Cardiac muscle cell (in vitro differentiated cells and primary cell): ENCODE data around the gene ERH. TPM values are rescaled to one million over a fixed set of nuclear protein-coding genes. Genes with fewer than 3 reads are reported as not detected.
A peak's percentile ranks its signal among the peaks of the same experiment; 100 is the strongest.

Experiments
- DNase-seq, 2 donors: peaks; one replicate each; pipeline versions ENCODE4 v3.0.0 to v3.0.0-alpha.2; 2010 to 2017; ENCODE audit warnings: low read depth in 1 of 2, low spot score in 1 of 2
- H3K27ac ChIP-seq: fragments of 200-600 bp; sonication (generic); 2 replicates; pipeline ENCODE4 v1.5.1; 2016
- H3K27me3 ChIP-seq: fragments of 200-600 bp; sonication (generic); 2 replicates; pipeline ENCODE4 v1.6.0; 2016; ENCODE audit warnings: control low read depth
- H3K36me3 ChIP-seq: fragments of 200-600 bp; sonication (generic); 2 replicates; pipeline ENCODE4 v1.5.1; 2016; ENCODE audit warnings: control low read depth
- H3K4me1 ChIP-seq: fragments of 200-600 bp; sonication (generic); 2 replicates; pipeline ENCODE4 v1.8.1; 2017; ENCODE audit warnings: low read depth, mild to moderate bottlenecking, mixed run types
- H3K4me3 ChIP-seq: fragments of 200-600 bp; sonication (generic); 2 replicates; pipeline ENCODE4 v1.5.1; 2016; ENCODE audit warnings: mild to moderate bottlenecking
- H3K9me3 ChIP-seq: fragments of 200-600 bp; sonication (generic); 2 replicates; pipeline ENCODE4 v1.5.1; 2017; ENCODE audit warnings: low read depth, mild to moderate bottlenecking, control low read depth
- CTCF ChIP-seq: IDR thresholded peaks from 2 replicates; pipeline ENCODE4 v1.5.1; 2012; ENCODE audit warnings: low read depth, mild to moderate bottlenecking, low read length
- polyA plus RNA-seq: library from polyadenylated mRNA; unstranded; fragments of >200 nt; fragmentation: Nextera tagmentation; extraction: Ambion mirVana; gene quantifications from 2 replicates; pipeline ENCODE4 v1.2.1, GENCODE V29; 2016
- total RNA-seq: library from RNA; depleted of rRNA; stranded (reverse); fragments of >200 nt; gene quantifications from 2 replicates; pipeline ENCODE4 v1.2.3, GENCODE V29; 2016

The ERH gene
- total and polyA plus RNA-seq, 2 experiments from 2014 or later: 97.0 to 296 TPM

DNA sequence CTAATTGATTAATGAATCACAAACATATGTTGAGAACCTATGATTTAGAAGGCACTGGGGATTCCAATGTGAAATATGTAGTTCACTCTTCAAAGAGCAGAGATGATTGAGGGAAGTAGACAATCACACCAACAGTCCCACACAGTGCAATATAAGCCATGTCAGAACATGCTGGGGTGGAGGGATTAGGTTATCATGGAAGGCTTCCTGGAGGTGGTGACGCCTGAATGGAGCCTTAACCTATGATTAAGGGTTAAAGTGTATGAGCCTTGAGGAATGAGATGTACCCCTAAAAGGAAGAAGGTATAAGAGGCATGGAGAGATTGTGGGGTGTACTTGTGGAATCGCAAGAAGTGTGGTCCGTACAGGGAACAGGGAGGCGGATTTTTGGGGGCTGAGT is 31.3 kb downstream of the ERH start:
- H3K9me3 ChIP-seq: no peaks in the 10 kb centered on the region
- H3K27me3 ChIP-seq: no peaks in the 10 kb centered on the region
- no peaks in the 10 kb centered on the region for H3K4me1 ChIP-seq
- H3K4me3 ChIP-seq: no peak overlapping the region
- DNase-seq: no peak
- H3K27ac ChIP-seq: no peak overlapping the region
- TF ChIP-seq CTCF: no peak
- H3K36me3 ChIP-seq: no peaks in the 10 kb centered on the region

DNA sequence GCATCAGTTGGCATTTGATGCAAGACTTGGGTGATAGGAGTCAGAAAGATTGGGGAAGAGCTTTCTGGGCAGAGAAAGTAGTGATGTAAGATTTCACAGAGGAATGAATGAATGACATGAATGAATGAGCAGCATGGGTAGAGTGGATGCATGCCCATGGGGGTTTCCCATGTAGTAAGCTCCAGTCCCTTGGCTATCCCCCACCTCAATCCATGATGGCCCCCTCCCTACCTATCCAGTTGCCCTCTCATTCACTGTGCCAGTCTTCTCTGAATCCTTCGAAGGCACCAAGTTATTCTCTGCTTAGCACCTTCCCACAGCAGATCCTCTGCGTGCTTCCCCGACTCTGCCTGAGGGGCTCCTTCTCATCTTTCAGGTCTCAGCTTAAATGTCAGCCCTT is 32.0 kb downstream of the ERH start:
- Histone ChIP-seq H3K27me3 (no peaks in the 10 kb centered on the region), H3K9me3 (no peaks in the 10 kb centered on the region), H3K36me3 (no peaks in the 10 kb centered on the region), H3K4me3 (no peak overlapping the region), H3K4me1 (no peaks in the 10 kb centered on the region), H3K27ac (no peak overlapping the region)
- TF ChIP-seq CTCF: no peak
- no peak for DNase-seq

DNA sequence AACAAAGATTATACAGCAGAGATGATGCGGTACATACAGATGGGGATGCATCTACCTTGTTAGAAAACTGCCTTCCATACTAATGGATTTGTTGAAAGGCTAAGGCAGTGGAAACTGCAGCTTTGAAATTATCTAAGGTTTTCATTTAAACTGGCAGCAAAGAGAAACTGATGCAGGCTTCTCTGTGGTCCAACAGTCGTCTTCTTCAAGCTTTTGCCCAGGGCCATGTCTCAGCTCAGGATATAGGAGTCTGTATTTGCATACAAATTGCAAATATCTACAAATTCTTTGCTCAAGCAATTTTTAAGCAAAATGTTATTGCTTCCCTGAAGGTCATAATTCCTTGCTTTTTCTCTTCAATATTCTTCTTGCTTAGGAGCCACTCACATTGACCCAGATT is 33.7 kb downstream of the ERH start:
- H3K4me3 ChIP-seq: no peak overlapping the region
- no peaks in the 10 kb centered on the region for H3K9me3 ChIP-seq
- no peaks in the 10 kb centered on the region for H3K36me3 ChIP-seq
- H3K27me3 ChIP-seq: no peaks in the 10 kb centered on the region
- H3K4me1 ChIP-seq: no peaks in the 10 kb centered on the region
- no peak for DNase-seq
- no peak overlapping the region for H3K27ac ChIP-seq
- no peak for TF ChIP-seq CTCF

DNA sequence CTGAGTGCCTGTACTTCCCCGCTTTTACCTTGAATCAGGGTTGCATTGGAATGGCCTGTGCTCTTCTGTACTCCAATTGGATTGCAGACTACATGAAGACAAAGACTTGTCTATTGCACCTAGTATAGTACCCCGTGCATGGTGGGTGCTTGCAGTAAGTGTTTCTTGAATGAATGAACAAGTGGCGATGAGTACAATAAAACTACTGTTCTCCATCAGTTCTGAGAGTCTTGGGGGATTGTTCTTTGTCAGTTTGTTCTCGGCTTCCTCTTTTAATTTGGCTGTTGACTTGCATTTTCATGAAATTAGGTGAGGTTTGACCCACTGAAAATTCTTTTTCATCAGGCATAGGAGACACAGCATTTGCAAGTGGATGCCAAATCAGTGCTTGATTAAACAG is 34.1 kb downstream of the ERH start:
- TF ChIP-seq CTCF: no peak
- no peaks in the 10 kb centered on the region for H3K36me3 ChIP-seq
- no peak overlapping the region for H3K4me3 ChIP-seq
- H3K9me3 ChIP-seq: no peaks in the 10 kb centered on the region
- H3K27ac ChIP-seq: no peak overlapping the region
- no peaks in the 10 kb centered on the region for H3K27me3 ChIP-seq
- no peak for DNase-seq
- no peaks in the 10 kb centered on the region for H3K4me1 ChIP-seq

- no peaks in the 10 kb centered on the region for H3K9me3 ChIP-seq
- DNase-seq: peak; percentile 36 to 43
- peak; percentile 37 for TF ChIP-seq CTCF
- no peaks in the 10 kb centered on the region for H3K36me3 ChIP-seq
- H3K27me3 ChIP-seq: no peaks in the 10 kb centered on the region
- no peak overlapping the region for H3K27ac ChIP-seq
- no peaks in the 10 kb centered on the region for H3K4me1 ChIP-seq
- no peak overlapping the region for H3K4me3 ChIP-seq
Measured at GRCh38 chr14:69363055-69363454, 35.0 kb downstream of the ERH start.

- Histone ChIP-seq H3K9me3 (no peaks in the 10 kb centered on the region), H3K4me3 (no peak overlapping the region), H3K27me3 (no peaks in the 10 kb centered on the region), H3K36me3 (no peaks in the 10 kb centered on the region), H3K27ac (no peak overlapping the region), H3K4me1 (no peaks in the 10 kb centered on the region)
- TF ChIP-seq CTCF: no peak
- DNase-seq: no peak
Measured at GRCh38 chr14:69360438-69361108, 37.5 kb downstream of the ERH start.
